ENCODE measurements around the gene MYLK. TPM values are rescaled to one million over a fixed set of nuclear protein-coding genes. Genes with fewer than 3 reads are reported as not detected.

The MYLK gene
- total and polyA plus RNA-seq, 10 of the 15 experiments (the other 5 are each of a cell fraction or from before 2014, with no cell fraction given) = 0.04 to 1.6 (median 0.42) TPM; not detected in 1

DNA sequence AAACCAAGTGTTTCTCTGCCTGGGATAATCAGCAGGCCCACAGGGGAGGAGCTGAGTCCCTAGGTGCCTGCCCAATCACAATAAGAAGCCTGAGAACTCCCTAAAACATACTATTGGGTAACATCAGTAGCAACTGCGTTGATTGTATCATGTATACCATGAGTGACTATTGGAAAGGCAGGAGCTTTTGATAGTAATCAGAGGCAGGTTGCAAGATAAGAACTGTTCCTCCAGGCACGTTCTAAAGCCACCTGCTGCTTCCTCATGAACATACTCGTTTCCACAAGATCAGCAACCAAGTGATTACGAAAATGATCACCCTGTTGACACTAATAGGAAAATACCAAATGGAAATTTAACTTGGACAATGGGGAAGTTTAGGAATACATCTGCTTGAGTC, 6.7 kb downstream of the MYLK start:
- Histone ChIP-seq H3K9me3 (replicated peaks; ENCODE audit: control insufficient read depth, insufficient read depth, low read length) (no peaks in the 10 kb centered on the region), H3K4me1 (ENCODE audit: control insufficient read depth, insufficient read depth, low read length) (no peaks in the 10 kb centered on the region), H3K27ac (ENCODE audit: control insufficient read depth, insufficient read depth) (no peak overlapping the region), H4K20me1 (ENCODE audit: control insufficient read depth, insufficient read depth) (no peaks in the 10 kb centered on the region), H3K79me2 (ENCODE audit: control insufficient read depth, insufficient read depth, low read length) (no peaks in the 10 kb centered on the region), H3K4me2 (ENCODE audit: control insufficient read depth, insufficient read depth) (no peak overlapping the region), H3K27me3 (replicated peaks in 1 of 2; ENCODE audit: control insufficient read depth in 2 of 2, insufficient read depth in 2 of 2, low read length in 1 of 2) (no peaks in the 10 kb centered on the region), H3K4me3 (no peak overlapping the region), H2AFZ (ENCODE audit: control insufficient read depth, low read depth, low read length) (no peak overlapping the region), H3K9ac (ENCODE audit: control insufficient read depth, insufficient read depth, low read length) (no peak overlapping the region), H3K36me3 (ENCODE audit: control insufficient read depth in 2 of 2, insufficient read depth in 2 of 2, low read length in 1 of 2) (no peaks in the 10 kb centered on the region)
- FAIRE-seq (no peak), DNase-seq (ENCODE audit: low read depth, low spot score) (no peak), ATAC-seq (no peak)
- ChIA-PET CTCF (no interaction called here), POLR2A (no interaction called here), RAD21 (ENCODE audit: unreplicated experiment) (interaction anchor here (0.8 kb wide), 1 partner anchor 225 kb away, joined by 3 read pairs; no protein-coding TSS in a partner anchor), SMC1A (ENCODE audit: uncharacterized antibody, unreplicated experiment) (no interaction called here)
- BruUV-seq (replicated peaks) = no TSS peak
- no peak for TF ChIP-seq NFIC (IDR thresholded peaks at IDR 0.05; ENCODE audit: low read depth, low read length)
- intact Hi-C loops (cut with micrococcal nuclease; ENCODE audit: unreplicated experiment) (loop anchor here (10.0 kb wide), 1 partner anchor 207 kb away; no protein-coding TSS in a partner anchor), in situ Hi-C loops (cut with MboI) (no loop called here)
- 11% methylated on average over 4 of the region's 4 CpGs for WGBS (ENCODE audit: insufficient coverage, insufficient replicate concordance, low lambda C conversion rate, missing lambda C conversion rate)

DNA sequence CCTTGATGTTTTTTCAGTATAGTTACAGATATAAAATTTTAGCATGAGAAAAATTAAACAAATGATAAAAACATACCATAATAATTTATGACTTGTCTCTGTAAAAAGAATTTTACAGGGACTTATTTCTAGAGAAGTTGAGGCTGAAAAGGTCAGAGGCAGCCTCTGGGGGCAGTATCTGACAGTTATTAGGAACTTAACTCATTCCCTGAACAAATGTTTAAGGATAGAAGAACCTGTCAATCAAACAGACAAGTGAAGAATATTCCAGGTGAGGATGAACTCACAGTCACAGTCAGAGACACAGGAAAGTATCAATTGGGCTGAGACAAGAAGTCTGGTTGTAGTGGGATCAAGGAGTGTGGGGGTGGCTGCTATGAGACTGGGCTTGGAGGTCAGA, 7.3 kb downstream of the MYLK start:
- FAIRE-seq = no peak
- H3K4me1 ChIP-seq (ENCODE audit: control insufficient read depth, insufficient read depth, low read length) = no peaks in the 10 kb centered on the region
- H2AFZ ChIP-seq (ENCODE audit: control insufficient read depth, low read depth, low read length) = no peak overlapping the region
- intact Hi-C loops (cut with micrococcal nuclease; ENCODE audit: unreplicated experiment) = loop anchor here (10.0 kb wide), 1 partner anchor 208 kb away; no protein-coding TSS in a partner anchor
- no peak overlapping the region for H3K27ac ChIP-seq (ENCODE audit: control insufficient read depth, insufficient read depth)
- no peak overlapping the region for H3K9ac ChIP-seq (ENCODE audit: control insufficient read depth, insufficient read depth, low read length)
- no TSS peak for BruUV-seq (replicated peaks)
- no peak overlapping the region for H3K4me2 ChIP-seq (ENCODE audit: control insufficient read depth, insufficient read depth)
- in situ Hi-C loops (cut with MboI) = no loop called here
- H3K36me3 ChIP-seq (ENCODE audit: control insufficient read depth in 2 of 2, insufficient read depth in 2 of 2, low read length in 1 of 2) = no peaks in the 10 kb centered on the region
- no peaks in the 10 kb centered on the region for H3K27me3 ChIP-seq (replicated peaks in 1 of 2; ENCODE audit: control insufficient read depth in 2 of 2, insufficient read depth in 2 of 2, low read length in 1 of 2)
- no peaks in the 10 kb centered on the region for H3K9me3 ChIP-seq (replicated peaks; ENCODE audit: control insufficient read depth, insufficient read depth, low read length)
- no peaks in the 10 kb centered on the region for H4K20me1 ChIP-seq (ENCODE audit: control insufficient read depth, insufficient read depth)
- ChIA-PET RAD21 (ENCODE audit: unreplicated experiment) (interaction anchor here (0.8 kb wide), 1 partner anchor 225 kb away, joined by 3 read pairs; no protein-coding TSS in a partner anchor), SMC1A (ENCODE audit: uncharacterized antibody, unreplicated experiment) (no interaction called here), CTCF (no interaction called here), POLR2A (no interaction called here)
- no peak overlapping the region for H3K4me3 ChIP-seq
- no peak for ATAC-seq
- no peak for DNase-seq (ENCODE audit: low read depth, low spot score)
- H3K79me2 ChIP-seq (ENCODE audit: control insufficient read depth, insufficient read depth, low read length) = no peaks in the 10 kb centered on the region
- TF ChIP-seq, protein P1, sequence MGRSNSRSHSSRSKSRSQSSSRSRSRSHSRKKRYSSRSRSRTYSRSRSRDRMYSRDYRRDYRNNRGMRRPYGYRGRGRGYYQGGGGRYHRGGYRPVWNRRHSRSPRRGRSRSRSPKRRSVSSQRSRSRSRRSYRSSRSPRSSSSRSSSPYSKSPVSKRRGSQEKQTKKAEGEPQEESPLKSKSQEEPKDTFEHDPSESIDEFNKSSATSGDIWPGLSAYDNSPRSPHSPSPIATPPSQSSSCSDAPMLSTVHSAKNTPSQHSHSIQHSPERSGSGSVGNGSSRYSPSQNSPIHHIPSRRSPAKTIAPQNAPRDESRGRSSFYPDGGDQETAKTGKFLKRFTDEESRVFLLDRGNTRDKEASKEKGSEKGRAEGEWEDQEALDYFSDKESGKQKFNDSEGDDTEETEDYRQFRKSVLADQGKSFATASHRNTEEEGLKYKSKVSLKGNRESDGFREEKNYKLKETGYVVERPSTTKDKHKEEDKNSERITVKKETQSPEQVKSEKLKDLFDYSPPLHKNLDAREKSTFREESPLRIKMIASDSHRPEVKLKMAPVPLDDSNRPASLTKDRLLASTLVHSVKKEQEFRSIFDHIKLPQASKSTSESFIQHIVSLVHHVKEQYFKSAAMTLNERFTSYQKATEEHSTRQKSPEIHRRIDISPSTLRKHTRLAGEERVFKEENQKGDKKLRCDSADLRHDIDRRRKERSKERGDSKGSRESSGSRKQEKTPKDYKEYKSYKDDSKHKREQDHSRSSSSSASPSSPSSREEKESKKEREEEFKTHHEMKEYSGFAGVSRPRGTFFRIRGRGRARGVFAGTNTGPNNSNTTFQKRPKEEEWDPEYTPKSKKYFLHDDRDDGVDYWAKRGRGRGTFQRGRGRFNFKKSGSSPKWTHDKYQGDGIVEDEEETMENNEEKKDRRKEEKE (IDR thresholded peaks at IDR 0.05) = no peak
- TF ChIP-seq, protein P2, sequence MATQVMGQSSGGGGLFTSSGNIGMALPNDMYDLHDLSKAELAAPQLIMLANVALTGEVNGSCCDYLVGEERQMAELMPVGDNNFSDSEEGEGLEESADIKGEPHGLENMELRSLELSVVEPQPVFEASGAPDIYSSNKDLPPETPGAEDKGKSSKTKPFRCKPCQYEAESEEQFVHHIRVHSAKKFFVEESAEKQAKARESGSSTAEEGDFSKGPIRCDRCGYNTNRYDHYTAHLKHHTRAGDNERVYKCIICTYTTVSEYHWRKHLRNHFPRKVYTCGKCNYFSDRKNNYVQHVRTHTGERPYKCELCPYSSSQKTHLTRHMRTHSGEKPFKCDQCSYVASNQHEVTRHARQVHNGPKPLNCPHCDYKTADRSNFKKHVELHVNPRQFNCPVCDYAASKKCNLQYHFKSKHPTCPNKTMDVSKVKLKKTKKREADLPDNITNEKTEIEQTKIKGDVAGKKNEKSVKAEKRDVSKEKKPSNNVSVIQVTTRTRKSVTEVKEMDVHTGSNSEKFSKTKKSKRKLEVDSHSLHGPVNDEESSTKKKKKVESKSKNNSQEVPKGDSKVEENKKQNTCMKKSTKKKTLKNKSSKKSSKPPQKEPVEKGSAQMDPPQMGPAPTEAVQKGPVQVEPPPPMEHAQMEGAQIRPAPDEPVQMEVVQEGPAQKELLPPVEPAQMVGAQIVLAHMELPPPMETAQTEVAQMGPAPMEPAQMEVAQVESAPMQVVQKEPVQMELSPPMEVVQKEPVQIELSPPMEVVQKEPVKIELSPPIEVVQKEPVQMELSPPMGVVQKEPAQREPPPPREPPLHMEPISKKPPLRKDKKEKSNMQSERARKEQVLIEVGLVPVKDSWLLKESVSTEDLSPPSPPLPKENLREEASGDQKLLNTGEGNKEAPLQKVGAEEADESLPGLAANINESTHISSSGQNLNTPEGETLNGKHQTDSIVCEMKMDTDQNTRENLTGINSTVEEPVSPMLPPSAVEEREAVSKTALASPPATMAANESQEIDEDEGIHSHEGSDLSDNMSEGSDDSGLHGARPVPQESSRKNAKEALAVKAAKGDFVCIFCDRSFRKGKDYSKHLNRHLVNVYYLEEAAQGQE (IDR thresholded peaks at IDR 0.05; ENCODE audit: low read depth, low read length) = no peak
- TF ChIP-seq MYC (IDR thresholded peaks at IDR 0.05; ENCODE audit: insufficient read depth, insufficient read length, insufficient replicate concordance, low read length, severe bottlenecking) (no peak), STAT3 (IDR thresholded peaks at IDR 0.05; ENCODE audit: low read depth, low read length) (no peak), KAT2A (conservative IDR thresholded peaks at IDR 0.05; ENCODE audit: control insufficient read depth, low read depth, low read length) (no peak)
- TF ChIP-seq, protein P3, sequence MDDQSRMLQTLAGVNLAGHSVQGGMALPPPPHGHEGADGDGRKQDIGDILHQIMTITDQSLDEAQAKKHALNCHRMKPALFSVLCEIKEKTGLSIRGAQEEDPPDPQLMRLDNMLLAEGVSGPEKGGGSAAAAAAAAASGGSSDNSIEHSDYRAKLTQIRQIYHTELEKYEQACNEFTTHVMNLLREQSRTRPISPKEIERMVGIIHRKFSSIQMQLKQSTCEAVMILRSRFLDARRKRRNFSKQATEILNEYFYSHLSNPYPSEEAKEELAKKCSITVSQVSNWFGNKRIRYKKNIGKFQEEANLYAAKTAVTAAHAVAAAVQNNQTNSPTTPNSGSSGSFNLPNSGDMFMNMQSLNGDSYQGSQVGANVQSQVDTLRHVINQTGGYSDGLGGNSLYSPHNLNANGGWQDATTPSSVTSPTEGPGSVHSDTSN (IDR thresholded peaks at IDR 0.05; ENCODE audit: insufficient replicate concordance, low read depth, low read length) = no peak
